Stimulated activated naive CD4-positive, alpha-beta T cell (primary cell): ENCODE data around the gene TBC1D23.
"Not testable (repeated sequence)": the region's sequence is repeated elsewhere in the genome, so short reads cannot be mapped to it uniquely, and the experiment has no call there.

Source experiments
- DNase-seq, 6 experiments: peaks; one replicate each; lab custom pipeline; 2025; lab: John Stamatoyannopoulos, UW

Gene TBC1D23

DNA sequence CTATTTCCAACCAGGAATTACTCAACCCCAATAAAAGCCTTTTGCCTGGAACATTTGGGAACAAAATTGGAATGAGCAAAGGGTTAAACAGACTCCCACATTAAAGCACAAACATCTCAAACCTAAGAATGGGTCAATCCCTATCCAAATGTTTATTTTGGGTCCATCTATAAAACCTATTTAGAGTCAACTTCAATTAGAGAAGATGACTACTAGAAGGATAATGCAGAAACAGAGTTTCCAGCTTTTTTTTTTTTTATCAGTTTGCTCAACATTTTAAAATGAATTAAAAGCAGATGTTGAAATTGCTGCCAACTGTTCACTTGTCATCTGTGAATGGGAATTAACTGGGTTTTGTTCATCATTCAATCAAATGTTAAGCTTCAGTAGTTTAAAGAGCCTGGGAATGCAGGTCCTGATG is 4.1 kb upstream of the TBC1D23 start:
- DNase-seq: no peak

DNA sequence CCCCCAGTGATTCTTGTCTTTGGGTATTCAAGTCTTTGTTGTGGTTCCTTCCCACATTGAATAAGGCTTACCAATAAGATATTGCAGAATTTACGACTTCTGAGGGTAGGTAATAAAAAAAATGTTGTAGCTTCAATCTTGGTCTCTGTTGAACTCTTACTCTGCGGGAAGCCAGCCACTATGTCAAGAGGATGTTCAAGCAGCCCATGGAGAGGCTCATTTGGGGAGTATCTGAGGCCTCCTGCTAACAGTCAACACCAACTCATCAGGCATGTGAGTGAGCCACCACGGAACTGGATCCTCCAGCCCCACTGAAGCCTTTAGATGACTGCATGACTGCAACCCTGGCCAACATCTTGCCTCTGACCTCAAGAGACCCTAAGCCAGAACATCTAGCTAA is 3.2 kb upstream of the TBC1D23 start:
- no peak for DNase-seq

DNA sequence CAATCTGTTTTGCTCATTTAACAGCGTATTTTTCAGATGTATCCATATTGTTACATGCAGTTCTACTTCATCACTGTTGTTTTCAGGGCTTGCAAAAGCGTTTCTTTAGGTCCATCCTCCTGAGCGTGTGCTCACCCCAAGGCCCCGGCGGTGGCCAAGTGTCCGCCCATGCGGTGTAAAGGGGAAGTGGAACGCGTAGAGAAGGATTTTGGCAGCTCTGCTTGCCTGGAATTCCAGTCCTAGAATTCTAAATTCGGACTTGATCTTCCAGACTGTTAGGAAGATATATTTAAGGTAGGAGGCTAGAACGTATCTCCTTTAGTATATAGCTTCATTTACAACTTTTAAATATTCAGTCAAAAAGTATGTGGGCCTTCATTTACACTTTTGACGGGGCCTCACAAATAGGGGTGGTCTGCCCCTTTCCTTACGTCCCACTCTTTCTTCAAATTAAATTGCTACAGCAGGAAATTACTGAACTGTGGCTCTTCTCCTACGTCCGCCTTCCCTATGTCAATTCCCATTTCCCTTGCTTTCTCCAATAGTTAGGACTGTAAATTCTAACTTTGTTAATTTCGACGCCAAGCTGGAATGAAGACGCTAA is 609 bp upstream of the TBC1D23 start:
- DNase-seq: no peak

DNA sequence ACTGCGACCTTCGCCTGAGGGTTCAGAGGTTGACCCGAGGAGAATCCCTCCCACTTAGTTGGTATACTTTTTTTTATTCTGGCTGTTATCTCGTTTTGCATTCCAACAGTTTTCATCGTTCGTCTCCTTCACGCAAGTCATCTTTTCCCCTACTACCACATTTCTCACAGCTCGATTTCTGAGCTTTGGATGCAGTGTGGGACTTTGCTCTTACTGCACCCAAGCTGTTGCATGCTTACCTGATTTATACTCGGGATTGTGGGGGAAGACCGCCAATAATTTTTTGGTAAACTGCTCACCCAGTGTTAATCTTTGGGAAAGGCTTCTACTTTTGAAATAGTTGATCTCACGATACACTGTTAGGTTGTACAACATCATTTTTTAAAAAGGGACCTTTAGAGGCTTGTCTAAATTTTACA is 702 bp downstream of the TBC1D23 start:
- no peak for DNase-seq

DNA sequence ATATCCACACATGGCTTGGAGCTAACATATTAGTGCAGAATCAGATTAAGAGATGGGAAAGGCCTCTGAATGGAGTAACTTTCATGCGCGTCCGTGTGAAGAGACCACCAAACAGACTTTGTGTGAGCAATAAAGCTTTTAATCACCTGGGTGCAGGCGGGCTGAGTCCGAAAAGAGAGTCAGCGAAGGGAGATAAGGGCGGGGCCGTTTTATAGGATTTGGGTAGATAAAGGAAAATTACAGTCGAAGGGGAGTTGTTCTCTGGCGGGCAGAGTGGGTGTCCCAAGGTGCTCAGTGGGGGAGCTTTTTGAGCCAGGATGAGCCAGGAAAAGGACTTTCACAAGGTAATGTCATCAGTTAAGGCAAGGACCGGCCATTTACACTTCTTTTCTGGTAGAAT is 2.1 kb downstream of the TBC1D23 start:
- DNase-seq: peak in 1 of 6 experiments; percentile 12

DNA sequence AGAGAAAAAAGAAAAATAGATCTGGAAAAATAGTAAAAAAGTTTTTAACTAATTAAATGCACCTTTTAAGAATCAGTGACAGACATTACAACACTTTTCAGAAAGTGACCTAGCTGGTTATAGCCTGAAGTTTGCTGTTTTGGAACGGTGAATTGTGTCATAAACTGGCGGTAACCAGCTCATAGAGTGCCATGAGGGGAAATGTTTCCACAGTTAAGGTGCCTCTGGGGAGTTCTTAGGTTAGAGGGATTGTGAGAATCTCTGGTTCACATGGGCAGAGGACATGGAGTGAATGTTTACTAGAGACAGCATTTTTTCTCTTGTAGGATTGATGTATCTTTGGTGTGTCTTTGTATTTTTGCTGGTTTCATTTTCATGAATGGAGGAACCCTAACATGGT is 2.8 kb downstream of the TBC1D23 start:
- no peak for DNase-seq

DNA sequence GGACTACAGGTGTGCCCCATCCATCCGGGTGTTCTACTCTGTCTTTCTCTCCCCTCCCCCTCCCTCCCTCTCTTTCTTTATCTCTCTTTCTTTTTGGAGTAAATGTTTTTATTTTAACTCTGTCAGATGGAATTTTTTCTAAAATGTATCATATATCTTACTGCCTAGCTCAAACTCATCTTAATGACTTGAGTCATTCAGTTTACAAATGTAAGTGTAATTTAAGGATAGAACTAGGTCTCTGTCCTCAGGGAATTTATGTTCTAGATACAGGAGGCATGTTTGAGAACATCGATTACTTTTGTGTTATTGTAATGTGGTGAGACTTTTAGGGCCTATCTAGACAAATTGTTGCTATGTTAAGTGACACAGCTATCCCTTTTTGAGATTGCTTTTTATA is 3.5 kb downstream of the TBC1D23 start:
- DNase-seq: no peak

DNA sequence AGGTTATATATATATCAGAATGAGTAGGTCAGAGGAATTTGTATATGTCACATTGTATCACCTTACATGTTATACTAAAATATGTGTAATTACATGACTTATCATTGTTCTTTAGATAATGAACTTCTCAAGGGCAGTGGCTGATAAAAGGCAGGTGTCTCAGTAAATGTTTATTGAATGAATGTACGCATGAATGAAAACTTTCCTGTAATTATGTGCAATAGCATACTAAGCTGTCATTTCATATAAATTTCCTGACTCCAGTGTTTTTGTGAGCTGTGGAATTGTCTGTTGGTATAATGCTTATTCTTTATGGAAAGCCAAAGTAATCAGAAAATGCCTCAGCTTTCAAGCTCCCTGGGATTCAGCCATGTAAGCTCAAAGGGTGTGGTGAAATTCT is 4.2 kb downstream of the TBC1D23 start:
- no peak for DNase-seq

DNA sequence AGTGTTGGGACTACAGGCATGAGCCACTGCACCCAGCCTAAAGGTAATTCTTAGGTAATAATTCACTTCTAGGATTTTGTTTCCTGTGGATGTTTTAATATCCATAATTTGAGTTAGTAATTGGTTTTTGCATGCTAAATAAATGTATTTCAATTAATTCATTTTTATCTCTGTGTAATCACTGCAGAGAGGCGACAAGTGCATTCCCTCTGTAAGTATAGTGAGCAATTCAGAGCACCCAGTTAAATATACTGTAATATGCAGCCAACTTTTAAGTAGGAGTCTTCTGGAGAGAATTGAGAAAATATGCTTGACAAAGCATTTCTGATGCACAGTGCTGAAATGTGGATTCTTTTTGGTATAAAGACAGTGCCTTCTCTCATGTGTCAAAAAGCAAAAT is 5.7 kb downstream of the TBC1D23 start:
- no peak for DNase-seq

DNA sequence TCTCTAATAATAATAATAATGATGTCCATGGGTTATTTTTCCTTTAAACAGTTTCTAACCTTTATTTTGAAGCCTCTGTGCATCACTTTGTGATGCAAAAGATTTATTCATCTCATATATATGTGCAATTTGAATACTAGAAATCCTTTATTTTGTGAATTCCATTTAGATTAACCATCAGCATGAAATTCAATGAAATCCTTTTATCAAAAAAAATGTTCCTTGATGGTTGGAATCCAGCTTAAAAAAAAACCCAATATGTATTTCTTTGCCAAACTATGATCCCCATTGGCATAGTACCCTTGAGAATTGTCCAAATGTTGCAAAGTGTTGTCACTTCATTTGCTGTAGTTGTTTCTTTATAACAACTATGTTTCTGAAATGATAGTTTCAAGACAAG is 7.4 kb downstream of the TBC1D23 start:
- no peak for DNase-seq

DNA sequence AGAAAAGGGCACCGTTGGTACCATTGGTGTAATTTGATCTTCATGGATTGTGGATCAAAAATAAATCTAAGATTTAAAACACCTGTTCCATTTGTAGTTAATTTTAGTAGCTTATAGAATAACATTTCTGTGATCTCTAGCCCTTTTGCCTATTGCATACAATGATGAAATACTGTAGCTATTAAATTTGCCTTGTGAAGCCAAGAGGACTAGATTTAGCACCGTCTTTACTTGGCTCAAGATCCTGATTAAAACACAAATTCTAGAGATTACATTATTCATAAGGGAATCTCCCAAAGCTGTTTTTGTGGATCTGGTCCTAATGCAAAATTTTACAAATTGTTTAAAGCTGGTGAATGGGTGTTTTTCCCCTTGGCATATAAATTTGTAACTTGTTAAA is 8.2 kb downstream of the TBC1D23 start:
- no peak for DNase-seq

DNA sequence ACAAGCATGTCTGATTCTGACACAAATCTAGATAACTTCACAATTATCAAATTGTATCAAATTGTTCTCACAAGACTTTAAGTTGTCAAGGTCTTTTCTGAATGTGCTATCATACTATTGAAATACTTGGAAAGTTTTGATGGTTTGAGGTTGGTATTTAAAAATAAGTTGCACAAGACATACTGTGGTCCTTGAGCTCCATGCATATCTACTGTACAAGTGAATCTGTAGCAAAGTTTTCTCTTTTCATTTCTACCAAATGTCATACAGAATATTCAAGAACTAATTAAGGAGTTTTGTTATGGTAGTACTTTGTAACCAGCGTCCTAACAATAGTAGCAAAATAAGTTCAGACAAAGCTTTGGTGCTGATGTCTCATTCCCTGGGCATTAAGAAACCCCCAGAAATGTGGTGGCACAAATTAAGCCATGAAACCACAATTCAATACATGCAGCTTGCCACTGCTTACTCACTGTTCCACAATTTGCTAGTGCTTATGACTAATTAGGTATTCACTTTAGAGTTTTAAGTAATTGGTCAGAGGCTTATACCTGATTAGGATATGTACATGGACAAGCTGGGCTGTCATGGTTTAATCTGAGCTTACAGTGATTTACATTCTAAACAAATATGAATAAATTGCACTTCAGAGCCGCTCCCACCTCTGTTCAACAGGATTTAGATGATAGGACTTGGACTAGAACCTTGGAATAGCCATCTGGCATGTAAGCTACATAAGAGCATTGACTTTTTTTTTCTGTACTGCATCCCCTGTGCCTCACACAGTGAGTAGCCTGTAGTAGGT is 8.8 kb downstream of the TBC1D23 start:
- no peak for DNase-seq

DNA sequence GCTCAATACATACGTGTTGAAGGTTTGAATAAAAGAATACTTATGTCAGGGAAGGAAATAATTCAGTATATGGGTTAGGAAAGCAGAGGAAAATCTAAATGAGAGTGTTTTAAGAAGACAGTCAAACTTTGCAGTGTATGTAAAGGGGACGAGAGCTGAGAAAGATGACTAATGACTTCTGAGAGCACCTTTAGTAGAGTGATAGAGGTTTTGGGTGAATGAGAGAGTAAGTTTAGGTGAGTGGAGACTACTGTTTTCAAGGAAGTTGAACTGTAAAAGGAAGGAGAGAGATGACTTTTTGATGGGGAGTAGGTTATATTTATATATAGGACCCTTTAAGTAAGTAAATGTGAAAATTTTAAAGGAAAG is 9.4 kb downstream of the TBC1D23 start:
- DNase-seq: no peak

DNA sequence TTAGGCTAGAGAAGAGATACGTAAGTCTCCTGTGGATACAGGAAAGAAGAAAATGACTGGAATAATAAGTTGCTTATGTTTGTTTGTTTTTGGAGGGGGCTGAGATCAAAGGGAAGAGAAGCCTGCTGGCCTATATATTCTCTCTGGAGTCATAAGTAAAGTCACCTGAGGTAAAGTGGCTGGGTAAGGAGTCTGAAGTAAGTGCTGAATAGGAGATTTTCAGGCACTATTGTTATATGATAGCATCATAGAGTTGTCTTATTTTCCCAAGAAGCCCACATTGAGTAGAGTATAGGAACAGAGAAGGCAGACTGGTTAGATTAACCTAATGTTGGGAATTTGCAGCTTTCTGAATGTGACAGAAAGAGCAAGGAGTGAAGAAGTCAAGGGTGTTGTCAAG is 10.7 kb downstream of the TBC1D23 start:
- DNase-seq: no peak

DNA sequence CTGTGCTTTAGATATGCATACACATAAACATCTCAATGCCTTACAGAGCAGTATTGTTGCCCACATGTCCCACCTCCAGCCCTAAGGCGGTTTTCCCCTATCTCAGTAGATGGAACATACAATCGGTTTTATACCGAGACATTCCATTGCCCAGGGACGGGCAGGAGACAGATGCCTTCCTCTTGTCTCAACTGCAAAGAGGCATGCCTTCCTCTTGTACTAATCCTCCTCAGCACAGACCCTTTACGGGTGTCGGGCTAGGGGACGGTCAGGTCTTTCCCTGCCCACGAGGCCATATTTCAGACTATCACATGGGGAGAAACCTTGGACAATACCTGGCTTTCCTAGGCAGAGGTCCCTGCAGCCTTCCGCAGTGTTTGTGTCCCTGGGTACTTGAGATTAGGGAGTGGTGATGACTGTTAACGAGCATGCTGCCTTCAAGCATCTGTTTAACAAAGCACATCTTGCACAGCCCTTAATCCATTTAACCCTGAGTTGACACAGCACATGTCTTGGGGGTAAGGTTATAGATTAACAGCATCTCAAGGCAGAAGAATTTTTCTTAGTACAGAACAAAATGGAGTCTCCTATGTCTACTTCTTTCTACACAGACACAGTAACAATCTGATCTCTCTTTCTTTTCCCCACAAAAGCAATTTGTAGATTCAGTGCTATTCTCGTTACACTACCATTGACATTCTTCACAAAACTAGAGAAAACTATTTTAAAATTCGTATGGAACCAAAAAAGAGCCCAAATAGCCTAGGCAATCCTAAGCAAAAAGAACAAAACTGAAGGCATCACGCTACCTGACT is 12.2 kb downstream of the TBC1D23 start:
- not testable (repeated sequence) for DNase-seq

DNA sequence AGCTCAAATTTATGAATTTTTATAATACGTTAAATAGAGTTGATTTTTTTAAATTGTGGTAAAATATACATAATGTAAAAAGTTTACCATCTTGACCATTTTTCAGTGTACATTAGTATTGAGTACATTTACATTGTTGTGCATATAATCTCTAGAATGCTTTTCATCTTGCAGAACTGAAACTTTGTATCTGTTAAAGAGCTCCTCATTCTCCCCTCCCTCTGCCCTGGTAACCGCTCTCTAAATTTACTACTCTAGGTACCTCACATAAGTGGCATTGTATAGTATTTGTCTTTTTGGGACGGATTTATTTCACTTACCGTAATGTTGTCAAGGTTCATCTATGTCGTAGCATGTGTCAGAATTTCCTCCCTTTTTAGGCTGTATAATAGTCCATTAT is 13.6 kb downstream of the TBC1D23 start:
- no peak for DNase-seq

DNA sequence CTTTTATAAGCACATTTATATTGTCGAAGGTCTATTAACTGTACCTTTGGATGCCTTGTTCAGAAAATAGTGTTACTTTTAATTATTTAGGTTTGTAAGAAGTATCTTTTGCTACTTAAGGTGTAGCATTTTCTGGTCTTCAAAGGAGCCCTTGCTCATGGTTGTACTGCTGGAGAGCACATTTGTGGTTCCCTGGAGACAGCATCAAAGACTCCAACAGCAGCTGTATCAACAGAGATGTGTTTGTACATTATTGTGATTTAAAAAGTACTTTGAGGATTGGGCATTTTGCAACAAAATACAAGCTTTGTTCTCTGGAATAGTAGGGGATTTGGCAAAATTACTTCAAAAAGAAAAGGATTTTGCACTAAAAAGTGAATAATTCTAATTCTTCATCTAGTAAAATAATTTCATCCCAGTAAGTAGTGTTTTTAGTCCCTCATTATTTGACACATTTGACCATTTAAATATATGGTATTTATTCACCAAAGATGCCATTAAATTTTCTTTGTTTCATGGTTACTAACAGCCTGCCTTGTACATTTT is 16.5 kb downstream of the TBC1D23 start:
- DNase-seq: no peak

DNA sequence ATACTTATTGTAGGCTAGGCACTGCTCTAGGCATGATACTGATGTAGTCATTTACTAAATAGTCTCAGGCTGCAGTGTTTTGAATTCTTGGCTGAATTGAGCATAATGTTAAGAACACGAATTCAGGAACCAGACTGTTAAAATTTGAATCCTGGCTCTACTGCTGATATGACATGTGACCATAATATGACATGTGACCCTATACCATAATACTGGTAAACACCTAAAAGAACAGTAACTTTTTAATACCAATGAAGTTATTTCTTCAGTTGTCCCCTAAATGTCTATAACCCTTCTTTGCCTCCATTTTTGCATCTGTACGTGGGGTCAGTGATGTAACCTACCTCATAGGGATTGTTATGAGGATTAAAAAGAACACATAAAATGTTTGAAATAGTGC is 18.1 kb downstream of the TBC1D23 start:
- no peak for DNase-seq

DNA sequence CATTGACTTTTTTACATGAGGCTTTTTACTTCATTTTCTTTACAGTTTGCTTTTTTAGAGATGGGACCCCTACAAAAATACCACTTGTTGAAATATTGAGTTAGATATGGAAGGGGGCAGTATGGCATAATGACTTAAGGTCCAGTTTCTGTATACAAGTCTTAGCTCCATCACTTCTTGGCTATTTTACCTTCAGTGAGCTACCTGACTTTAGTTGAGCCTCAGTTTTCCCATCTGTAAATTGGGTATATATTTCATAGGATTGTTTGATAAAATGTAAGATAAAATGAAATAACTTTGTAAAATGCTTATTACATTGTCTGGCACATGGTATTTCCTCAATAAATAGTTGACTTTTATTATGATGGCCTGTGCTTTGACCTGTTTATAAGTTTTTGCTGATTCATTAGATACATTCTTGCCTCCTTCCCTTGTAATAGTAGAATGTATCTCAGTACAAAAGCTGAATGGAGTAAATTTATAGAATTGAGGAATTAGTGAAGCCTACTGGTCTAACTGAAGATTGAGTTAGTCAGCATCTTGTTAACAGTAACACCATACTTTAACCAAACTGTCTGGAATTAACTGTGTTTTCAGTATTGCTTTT is 27.6 kb downstream of the TBC1D23 start:
- no peak for DNase-seq

DNA sequence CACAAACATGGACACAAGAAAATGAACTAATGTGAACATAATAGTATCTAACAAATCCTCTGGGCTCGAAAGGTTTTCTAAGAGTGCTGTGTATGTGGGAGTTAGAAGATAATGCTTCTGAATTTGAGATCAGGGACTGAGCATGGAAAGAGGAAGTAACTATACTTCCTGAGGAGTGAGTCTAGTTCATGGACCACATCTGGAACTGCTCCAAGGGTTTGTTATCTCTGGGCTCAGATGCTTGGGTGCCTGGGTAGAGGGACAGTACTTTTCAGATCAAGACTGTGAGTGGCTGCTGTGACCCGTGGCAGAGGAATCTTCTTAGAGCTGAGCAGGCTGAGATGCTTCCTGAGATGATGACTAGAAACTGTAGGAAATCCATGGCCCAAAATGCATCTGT is 28.5 kb downstream of the TBC1D23 start:
- no peak for DNase-seq

DNA sequence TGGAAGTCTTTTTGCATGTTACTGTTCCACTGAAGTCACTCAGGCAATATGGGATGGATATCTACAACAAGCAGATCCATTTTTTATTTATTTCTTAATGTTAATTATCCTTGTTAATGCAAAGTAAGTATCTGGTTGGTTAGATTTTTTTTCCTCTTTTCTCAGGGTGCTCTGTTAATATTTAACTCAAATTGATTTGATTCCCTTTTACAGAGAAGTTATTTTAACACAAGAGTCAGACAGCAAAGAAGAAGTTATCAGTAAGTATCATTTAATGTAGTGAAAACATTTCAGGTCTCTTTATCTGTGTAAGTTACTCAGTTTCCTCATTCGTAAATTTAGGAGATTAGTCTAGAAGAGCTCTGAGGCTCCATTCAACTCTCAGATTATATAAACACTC is 34.3 kb downstream of the TBC1D23 start:
- DNase-seq: no peak

DNA sequence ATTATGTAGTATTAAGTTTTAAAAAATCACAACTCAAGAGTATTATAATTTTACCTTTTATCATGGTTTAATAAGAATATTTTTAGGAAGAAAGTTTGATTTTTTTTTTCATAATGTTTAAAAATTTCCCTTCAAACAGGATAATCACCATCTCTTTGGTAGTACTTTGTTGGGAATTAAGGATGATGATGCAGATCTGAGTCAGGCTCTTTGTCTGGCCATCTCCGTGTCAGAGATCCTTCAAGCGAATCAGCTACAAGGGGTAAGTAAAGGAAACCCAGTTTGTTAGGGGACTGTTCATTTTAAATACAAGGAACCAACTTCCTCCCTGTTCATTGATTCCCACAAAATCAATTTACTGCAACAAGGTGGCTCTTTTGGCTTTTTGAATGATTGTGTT is 37.0 kb downstream of the TBC1D23 start:
- no peak for DNase-seq
